NCI-H146 (cell line): ENCODE measurements around the gene CUEDC2.
A peak's percentile ranks its signal among the peaks of the same experiment; 100 is the strongest.

Experiments used
- DNase-seq: peaks from one replicate; lab custom pipeline; 2025; lab: John Stamatoyannopoulos, UW

Gene CUEDC2

GRCh38 chr10:102424916-102425315, 7.5 kb downstream of the CUEDC2 start:
- no peak for DNase-seq

- DNase-seq, result no peak
Observed at GRCh38 chr10:102424145-102424544, 8.2 kb downstream of the CUEDC2 start.

GRCh38 chr10:102423372-102423968, 8.9 kb downstream of the CUEDC2 start:
- no peak for DNase-seq

DNA sequence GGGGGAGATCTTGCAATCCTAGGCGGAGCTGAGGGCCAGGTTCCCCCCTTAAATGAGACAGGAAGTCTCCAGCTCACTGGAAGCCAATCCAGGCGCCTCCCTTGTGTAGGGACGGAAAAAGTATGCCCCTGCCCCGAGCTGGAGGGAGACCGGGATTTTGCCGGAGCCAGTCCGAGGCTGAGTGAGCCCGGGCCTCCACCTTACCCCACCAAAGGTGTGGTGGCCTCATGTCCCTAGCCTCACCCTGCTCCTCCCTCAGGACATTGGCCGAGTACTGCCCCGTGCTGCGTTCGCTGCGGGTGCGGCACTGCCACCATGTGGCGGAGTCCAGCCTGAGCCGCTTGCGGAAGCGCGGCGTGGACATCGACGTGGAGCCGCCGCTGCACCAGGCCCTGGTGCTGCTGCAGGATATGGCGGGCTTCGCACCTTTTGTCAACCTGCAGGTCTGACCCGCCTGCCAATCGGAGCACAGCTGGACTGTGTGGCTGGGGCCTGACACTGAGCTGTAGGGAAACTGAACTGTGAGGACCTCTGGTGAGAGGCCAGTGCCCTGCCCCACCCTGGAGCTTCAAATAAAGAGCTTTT, 9.7 kb downstream of the CUEDC2 start:
- DNase-seq, result no peak

DNA sequence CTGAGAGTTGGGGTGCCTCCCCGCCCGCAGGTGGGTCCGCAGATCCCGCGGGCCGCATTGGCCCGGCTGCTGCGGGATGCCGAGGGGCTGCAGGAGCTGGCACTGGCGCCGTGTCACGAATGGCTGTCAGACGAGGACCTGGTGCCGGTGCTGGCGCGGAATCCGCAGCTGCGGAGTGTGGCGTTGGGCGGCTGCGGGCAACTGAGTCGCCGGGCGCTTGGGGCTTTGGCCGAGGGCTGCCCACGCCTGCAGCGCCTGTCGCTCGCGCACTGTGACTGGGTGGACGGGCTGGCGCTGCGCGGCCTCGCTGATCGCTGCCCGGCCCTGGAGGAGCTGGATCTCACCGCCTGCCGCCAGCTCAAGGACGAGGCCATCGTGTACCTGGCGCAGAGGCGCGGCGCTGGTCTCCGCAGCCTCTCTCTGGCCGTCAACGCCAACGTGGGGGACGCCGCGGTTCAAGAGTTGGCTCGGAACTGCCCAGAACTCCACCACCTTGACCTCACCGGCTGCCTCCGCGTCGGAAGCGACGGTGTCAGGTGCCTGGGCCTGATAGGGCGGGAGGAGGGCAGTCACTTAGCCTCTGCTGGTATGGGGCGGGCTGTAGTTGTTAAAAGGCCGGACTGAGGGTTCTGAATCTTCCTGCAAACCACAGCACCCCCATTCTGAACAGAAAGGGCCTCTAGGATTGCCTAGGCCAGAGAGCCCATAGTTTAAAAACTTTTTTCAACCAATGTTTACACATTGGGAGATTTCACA, 10.4 kb downstream of the CUEDC2 start:
- peak; percentile 28 for DNase-seq

DNA sequence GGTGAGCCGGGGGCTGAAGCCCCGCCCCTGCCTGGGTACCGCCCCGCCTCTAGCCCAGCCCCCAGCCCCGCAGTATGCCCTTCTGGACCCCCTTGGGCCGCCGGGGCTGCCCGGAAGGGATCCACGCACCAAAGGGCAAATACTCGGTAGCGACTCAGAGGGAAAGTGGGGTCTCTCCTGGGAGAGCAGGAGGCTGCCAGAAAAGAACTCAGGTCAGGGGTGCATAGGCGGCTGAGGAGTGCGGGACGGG, 10.9 kb downstream of the CUEDC2 start:
- DNase-seq, result no peak

- DNase-seq, result peak; percentile 96
Observed at GRCh38 chr10:102420714-102421506, 11.5 kb downstream of the CUEDC2 start, which contains the start of gene FBXL15. TSS of gene FBXL15 (plus strand) at chr10:102420836. CDS start at chr10:102421130, 294 bp downstream.

DNA sequence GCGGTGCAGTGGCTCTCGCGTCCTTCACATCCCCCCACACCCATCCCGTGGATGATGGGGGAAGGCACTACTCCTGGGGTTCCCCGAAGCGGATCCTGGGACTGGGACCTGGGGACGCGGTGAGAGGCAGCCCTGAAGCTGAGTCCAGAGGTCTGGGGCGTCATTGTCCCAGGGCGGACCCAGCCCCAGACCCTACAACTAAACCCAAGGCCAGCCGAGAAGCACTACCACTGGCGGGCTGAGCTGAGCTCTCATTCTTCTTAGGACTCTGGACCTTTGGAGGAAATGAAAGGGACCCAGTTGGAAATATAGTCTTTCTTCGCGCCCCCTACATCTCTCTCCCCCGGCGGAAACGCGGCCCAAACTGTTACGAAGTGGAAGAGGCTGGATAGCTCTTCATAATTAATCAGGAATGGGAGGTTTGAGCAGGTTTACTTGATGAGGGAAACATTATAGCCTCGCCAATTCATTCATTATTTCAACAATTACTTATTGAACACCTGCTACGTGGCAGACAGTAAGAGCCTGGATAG, 12.1 kb downstream of the CUEDC2 start:
- no peak for DNase-seq

DNA sequence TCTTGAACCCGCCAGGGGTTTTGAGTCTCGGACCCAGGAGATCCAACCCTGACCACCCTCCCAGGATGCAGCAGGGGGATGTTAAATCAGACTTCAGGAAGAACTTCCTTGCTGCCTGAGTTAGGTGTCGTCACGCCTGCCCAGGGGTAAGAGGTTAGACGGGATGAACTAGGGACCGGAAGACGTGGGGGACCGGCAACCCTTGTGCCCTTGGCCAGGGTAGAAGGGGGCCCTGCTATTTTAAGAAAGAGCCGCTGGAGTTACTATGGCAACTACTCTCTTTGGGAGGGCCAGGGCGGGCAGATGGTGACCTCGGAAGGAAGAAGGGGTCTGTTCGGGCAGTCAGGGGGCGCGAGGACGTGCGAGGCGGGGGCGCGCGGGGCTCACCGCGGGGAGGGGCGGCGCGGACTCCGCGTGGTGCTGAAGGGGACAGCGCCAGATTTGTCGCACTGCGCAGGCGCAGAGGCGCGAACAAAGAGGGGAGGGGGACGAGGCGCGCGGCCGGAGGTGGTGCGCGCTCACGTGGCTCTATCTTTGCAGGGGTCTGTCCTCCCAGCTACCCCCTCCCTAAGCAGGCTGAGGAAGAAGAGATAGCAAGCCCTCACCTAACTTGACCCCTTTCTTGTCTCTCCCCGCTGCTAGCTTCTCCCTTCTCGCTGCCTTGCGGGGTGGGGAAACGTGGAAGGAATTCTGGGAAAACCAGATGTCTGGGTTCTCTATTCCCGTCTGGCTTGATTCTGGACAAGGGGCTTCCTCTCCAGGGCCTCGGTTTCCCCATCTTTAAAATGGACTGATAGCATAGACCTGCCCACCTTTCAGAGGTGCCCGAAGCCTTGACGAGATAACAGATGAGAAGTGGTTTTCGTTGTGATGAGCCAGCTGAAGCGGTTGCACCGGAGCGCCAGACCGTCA, 12.8 kb downstream of the CUEDC2 start:
- DNase-seq, result peak; percentile 87

- peak; percentile 88 for DNase-seq
Observed at GRCh38 chr10:102418622-102419268, 13.6 kb downstream of the CUEDC2 start, which contains the start of gene PSD. TSS of gene PSD (minus strand) at chr10:102418785. CDS start at chr10:102417038, 1,747 bp downstream.

GRCh38 chr10:102416695-102417094, 15.7 kb downstream of the CUEDC2 start:
- no peak for DNase-seq

DNA sequence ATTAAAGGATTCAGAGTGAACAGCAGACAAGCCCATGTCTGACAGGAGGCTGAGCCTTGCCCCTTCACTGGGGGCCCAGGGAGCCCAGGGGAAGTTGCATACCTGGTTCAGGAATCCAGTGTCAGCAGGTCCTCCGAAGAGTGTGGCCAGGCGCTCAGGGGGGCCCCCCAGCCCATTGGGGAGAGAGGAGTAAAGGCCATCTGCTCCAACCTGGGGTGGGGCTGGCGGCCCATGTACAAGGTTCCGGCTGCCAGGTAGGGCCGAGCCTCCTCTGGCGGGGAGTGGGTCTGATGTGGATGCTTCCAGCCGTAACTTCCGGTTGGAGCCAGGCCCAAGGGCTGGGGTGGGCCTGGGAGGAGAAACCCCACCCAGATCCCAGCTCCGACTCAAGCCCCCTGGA, 16.1 kb downstream of the CUEDC2 start:
- no peak for DNase-seq

DNA sequence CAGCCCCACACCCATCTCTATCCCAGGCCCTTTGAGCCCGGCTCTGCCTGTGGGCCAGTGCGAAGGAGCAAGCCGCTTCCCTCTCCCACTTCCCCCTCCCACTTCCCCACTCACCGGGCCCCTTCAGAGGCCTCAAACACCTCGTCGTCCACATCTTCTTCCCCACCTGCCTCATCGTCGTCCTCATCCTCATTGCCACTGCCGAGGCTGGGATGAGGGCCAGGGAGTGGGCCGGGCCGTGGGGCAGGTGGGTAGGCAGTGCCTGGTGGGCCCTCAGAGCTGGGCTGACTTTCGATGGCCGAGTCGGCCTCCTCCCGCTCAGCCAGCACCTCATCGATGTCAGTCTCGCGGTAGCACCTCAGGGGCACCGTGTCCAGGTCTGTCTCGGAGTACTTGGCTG, 17.6 kb downstream of the CUEDC2 start:
- no peak for DNase-seq

GRCh38 chr10:102413806-102414561, 18.4 kb downstream of the CUEDC2 start:
- DNase-seq, result no peak

DNA sequence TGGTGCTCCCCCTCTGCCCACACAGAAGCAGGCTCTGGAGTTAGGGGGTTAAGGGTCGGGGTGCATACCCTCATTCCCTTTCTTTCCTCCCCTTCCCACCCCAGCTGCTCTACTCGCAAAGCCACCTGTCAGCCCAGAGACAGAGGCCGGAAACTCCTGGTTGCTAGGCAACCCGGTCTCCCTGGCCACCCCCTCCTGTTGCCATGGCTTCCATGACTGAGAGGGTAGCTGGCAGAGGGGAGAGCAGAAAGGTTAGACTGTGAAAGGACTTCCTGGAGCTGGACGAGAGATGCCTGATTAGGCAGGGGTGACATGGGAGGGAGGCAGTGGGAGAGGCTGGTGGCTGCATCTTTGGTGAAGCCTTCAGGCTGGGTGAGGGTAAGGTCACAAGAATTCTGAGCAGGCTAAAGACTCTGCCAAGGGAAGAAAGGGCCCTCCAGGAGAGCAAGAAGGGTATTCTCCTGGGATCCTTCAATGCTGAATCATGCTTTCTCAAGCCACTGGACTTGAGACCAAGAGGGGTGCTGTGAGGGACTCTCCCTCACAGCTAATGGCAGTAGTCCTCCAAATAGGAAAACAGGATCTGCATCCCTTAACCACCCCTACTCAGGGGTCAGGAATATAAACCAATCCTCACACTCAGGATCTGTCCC, 19.2 kb downstream of the CUEDC2 start:
- DNase-seq, result peak; percentile 93

DNA sequence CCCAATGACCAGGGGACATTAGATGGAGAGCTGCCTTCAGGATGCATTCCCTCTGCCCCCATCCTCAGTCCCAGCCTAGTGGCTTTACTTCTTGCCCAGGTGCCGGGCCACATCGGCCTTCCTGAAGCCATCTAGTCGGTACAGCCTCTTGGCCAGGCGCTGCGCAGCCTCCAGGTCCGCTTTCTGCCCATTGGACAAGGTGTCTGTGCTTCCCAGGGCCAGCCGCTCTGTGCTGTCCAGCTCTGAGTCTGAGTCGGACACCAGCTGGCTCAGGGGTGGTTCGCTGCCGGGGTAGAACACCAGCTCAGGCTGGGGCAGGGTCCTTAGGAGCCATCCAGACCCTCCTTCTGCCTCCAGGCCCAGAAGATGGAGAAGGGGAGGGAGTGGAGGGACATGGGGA, 20.1 kb downstream of the CUEDC2 start:
- no peak for DNase-seq

GRCh38 chr10:102411341-102412255, 20.8 kb downstream of the CUEDC2 start:
- DNase-seq, result no peak

- DNase-seq, result no peak
Observed at GRCh38 chr10:102410429-102411073, 21.8 kb downstream of the CUEDC2 start.
